NCI-H1694 (cell line): Measurements from ENCODE around the gene IRF9.
A peak's percentile ranks its signal among the peaks of the same experiment; 100 is the strongest.
"Not testable (repeated sequence)": the region's sequence is repeated elsewhere in the genome, so short reads cannot be mapped to it uniquely, and the experiment has no call there.

ENCODE experiments used
- DNase-seq: peaks from one replicate; lab custom pipeline; 2025; lab: John Stamatoyannopoulos, UW

IRF9 gene

GRCh38 chr14:24195186-24196070 is 34.4 kb downstream of the IRF9 start, which contains the start of gene TM9SF1:
TM9SF1 (minus strand) TSS chr14:24195441; CDS start chr14:24195019, 422 bp downstream.
- peak; percentile 60 for DNase-seq

DNA sequence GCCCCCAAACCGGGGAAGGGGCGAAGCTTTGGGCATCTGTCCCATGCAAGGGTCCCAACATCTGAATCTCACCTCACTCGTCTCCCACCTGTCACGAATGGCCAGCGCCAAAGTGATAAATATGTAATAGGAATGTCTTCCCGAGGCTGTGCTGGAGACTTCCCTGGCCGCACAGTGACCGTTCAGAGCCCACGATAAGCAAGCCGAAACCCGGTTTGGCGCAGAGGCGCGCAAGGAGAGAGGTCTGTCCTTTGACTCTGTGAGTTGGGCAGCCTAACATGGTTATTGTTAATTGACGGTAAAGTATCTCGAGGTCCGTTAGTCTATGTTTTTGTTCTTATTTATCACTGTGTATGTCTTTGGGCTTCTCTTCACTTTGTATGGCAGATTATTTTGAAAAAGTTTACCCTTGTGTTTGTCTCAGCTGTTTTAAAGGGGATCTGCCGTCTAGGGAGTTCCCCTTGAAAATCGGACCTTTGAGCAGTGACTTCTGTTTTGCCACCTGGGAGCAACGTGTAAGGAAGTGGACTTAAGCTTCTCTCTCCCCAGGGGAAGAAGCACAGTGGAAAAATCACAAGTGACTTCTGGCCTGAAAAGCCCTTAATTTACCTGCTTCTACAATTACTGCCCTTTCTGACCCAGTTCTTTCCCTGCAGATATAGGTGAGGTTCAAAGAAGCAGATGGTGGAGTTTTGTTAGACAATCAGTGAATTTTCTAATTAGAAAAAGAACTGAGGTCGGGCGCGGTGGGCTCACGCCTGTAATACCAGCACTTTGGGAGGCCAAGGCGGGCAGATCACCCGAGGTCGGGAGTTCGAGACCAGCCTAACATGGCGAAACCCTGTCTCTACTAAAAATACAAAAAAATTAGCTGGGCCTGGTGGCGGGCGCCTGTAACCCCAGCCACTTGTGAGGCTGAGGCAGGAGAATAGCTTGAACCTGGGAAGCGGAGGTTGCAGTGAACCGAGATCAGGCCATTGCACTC is 35.3 kb downstream of the IRF9 start:
- no peak for DNase-seq

DNA sequence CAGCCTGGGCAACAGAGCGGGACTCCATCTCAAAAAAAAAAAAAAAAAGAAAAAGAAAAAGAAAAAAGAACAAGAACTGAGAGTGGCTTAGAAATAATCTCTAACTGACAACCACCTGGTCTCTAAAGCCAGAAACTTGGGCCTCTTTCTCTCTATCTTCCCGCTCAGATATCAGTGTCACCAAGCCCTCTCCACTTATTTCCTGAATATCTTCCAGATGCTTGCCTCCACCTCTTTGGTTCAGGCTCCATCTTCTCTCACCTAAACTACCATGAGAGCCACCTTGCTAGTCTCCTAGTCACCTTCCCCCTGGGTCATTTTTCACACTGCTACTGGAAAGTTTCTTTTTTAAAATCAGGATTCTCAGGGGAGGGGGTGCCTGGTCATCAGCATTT is 36.0 kb downstream of the IRF9 start:
- DNase-seq: no peak

DNA sequence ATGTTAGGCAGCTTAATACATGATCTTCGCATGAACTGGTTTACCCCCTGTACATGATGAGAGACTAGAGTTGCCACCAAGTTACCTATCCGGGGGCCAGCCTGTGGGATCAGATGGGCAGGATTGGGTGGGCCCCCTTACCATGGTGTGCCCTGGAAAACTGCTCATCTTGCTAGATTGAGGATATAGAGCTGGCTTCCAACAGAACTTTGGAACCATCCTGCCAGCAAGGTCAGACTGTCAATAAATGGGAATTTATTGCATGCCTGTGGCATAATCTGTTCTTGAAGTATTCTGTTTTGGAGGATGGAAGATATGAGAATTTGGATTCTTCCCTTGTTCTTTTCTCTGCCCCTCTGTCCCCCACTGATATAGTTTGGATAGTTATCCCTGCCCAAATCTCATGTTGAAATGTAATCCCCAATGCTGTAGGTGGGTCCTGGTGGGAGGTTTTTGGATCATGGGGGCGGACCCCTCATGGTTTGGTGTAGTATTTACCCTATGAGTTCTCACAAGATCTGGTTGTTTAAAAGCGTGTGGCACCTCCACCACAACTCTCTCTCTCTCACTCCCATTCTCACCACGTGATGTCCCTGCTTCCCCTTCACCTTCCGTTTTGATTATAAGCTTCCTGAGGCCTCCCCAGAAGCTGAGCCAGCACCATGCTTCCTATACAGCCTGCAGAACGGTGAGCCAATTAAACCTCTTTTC is 37.9 kb downstream of the IRF9 start:
- DNase-seq: no peak

DNA sequence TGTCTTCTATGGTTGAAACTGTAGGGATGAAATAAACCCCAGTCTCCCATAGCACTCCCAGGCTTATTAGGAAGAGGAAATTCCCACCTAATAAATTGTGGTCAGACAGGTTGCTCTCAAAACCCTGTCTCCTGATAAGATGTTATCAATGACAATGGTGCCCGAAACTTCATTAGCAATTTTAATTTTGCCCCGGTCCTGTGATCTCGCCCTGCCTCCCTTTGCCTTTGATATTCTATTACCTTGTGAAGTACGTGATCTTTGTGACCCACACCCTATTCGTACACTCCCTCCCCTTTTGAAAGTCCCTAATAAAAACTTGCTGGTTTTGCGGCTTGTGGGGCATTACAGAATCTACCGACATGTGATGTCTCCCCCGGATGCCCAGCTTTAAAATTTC is 41.5 kb downstream of the IRF9 start:
- DNase-seq: not testable (repeated sequence)

GRCh38 chr14:24203249-24203886 is 42.3 kb downstream of the IRF9 start:
- not testable (repeated sequence) for DNase-seq

DNA sequence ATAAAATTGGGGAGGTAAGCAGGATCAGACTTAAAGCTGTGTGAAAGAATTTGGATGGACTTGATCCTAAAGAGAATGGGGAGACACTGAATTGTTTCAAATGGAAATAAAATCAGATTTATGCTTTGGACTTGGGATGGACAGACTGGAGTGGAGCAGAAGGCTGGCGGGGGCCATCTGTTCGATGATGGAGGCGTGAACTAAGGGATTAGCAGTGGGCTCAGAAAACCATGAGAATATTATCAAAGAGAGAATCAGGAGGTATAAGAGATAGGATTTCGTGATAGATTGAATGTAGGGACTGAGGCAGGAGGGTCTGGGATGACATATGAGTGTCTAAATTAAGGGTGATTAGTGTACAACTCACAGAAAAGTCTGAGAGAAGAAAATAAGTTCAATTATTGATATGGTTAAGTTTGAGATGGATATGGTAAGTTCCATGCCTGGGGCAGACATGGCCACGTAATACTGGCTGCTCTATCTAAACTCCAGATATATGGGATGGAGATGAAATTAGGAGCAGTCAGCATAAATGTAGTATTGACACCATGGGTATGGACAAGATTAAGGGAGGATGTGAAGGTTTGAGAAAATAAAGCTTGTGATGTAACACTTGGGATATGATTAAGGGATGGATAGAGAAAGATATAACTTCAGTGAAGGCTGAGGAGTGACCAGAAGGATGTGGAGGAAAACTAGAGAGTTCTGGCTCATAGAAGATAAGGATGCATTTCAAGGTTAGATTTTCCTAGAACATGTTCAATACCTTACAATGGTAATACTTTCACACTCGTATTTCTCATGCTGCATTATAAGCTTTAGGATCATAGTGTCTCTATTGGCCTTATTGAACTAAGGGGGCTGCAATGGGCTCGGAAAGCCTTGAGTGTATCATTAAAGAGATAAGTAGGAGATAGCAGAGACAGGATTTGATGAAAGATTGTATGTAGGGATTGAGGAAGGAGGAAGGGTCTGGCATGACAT is 43.4 kb downstream of the IRF9 start:
- DNase-seq: no peak

DNA sequence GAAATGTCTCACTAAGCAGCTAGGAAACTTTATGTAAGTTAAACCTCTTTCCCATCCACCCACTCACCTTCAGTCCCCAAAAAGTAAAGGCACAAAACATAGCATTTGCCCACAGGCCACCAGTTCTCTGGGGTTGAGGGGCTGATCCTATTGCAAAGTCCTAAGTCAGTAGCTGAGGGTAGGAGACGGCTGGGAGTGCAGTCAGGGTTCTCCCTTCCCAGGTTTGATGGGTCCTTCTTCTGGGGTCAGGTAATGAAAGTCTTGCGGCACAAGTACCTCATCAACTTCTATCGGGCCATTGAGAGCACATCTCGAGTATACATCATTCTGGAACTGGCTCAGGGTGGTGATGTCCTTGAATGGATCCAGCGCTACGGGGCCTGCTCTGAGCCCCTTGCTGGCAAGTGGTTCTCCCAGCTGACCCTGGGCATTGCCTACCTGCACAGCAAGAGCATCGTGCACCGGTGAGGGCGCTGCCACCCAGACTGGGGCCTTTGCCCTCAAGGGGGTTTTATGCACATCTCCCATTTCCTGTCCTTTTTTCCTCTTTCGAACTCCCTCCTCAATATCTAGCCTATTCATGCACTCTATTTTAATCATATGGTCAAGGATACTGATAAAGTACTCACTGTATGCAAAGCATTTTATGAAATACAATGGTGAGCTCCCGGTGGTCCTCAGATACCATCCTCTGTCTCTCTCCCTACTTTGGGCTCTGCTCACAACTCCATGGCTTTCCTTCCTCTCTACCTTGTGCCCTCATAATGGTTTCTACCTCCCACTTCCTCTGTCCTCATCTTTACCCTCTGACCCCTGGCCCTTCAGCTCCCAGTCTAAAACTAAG is 45.4 kb downstream of the IRF9 start:
- no peak for DNase-seq

DNA sequence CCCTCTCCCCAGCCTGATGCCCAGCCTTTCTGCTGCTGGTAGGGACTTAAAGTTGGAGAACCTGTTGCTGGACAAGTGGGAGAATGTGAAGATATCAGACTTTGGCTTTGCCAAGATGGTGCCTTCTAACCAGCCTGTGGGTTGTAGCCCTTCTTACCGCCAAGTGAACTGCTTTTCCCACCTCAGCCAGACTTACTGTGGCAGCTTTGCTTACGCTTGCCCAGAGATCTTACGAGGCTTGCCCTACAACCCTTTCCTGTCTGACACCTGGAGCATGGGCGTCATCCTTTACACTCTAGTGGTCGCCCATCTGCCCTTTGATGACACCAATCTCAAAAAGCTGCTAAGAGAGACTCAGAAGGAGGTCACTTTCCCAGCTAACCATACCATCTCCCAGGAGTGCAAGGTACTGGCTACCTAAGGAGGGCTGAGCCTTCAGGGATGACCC is 46.1 kb downstream of the IRF9 start:
- no peak for DNase-seq

DNA sequence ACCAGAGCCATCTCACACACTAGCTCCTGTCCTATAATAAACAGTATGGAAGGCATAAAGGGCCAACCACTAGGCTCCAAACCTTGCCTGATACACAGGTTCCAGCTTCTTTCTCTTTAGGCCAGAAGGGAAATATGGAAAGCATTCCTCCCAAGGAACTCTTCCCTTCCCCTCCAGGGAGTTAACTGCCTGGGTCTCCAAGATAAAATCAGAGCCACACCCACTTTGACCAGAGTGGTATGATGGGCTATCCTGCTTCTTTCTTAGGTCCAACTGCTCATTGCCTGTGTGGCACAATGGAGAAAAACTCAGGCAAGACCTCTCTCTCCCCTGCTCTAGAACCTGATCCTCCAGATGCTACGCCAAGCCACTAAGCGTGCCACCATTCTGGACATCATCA is 46.6 kb downstream of the IRF9 start:
- no peak for DNase-seq

- DNase-seq: no peak
These were observed 50.2 kb downstream of the IRF9 start for GRCh38 chr14:24211311-24211710.

DNA sequence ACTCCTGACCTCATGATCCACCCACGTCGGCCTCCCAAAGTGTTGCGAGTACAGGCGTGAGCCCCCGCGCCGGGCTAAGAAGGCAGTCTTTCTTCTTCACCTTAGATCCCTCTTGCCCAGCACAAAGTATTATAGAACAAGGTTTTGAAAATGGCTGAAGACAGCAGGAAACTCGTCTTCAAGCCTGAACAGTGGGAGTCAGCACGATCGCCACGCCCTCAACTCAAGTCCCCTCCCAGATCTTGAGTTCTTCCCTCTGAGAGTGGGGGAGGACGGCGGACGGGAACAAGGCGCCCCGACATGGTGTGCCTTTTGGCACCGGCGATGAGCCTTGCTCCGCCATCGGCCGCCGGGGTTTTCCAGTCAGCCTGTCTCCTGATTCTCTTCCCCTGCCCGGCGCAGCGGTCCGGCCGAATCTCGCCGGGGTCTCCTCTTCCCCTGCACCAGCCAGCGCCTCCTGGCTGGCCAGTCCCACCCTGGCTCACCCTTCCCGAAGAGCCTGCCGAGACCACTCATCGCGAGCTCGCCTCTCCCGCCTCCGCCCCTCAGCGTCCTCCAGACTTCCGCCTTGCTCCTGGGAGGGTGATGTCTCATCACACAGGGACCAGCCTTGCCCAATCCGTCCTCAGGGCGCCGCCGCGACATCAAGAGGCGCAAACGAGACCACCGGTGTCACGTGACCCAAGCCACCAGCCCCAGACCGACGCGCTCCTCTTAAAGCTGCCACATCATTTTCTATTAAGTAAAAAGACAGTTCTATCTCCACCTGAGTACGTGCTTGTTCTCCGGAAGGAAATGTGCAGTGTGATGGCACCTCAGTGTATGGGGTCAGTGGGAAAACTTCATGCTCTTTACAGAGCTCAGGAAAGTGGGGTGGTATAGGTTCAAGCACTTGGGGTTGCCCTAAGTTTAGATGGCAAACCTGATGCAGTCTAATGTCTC is 52.1 kb downstream of the IRF9 start, which contains the start of gene CHMP4A:
Gene CHMP4A (minus strand): TSS at position 565 of the 942 bp plus-strand sequence. CDS start 49 bp downstream, at position 516.
- peak; percentile 97 for DNase-seq

GRCh38 chr14:24213866-24214662 is 53.0 kb downstream of the IRF9 start:
- DNase-seq: no peak

DNA sequence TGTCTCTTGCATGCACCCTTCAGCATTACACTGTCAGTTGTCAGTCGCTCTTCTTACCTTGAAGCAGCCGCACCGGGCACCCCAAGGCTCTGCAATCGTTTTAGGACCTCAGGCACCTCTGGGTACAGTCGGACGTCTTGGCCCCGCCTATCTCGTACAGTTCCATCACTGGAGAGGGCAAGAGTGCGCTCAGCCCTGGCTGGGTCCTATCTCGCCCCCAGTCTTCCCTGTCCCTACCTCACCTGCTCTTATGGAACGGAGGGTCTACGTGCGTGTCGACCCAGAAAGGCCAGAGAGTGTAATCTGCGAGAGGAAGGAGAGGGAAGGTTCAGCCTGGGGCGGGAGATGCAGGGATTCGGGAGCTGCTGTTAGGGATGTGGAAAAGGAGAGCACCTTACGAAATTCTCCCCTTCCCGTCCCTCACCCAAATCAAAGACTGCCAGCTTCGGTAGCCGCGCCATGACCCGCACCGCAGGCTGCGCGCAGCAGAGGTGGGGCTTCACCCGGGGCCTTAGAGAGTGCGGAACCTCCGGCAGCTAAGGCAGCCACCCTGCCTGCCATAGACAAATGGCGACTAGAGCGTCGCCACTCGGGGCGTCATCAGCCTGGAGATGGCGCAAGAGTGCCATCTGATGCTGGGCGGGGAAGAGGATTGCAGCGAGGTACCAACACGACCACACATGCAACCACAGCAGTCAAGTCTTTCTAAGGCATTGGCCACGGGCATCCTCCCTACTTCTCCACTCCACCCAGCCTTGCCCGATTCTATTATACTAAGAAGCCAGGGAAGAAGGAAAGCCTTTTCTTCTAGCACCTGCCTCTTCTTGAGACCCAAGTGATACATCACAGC is 54.7 kb downstream of the IRF9 start, which contains the start of gene MDP1:
Gene MDP1 (minus strand): TSS at position 572 of the 850 bp plus-strand sequence. CDS start 111 bp downstream, at position 461.
- peak; percentile 89 for DNase-seq
